Endothelial cell (in vitro differentiated cells): ENCODE data around the gene PCED1B. TPM values are rescaled to one million over a fixed set of nuclear protein-coding genes. Genes with fewer than 3 reads are reported as not detected.

Experiments used
- DNase-seq: peaks from one replicate; pipeline ENCODE4 v3.0.0; 2021; ENCODE audit warnings: low spot score
- H3K27ac Mint-ChIP-seq: one replicate; pipeline ENCODE4 v1.8.0; 2021; ENCODE audit warnings: mixed read lengths, inconsistent platforms; ENCODE audit not compliant: unreplicated experiment
- H3K27me3 Mint-ChIP-seq: one replicate; pipeline ENCODE4 v1.8.0; 2021; ENCODE audit warnings: mild to moderate bottlenecking, moderate library complexity, mixed read lengths, inconsistent platforms; ENCODE audit not compliant: unreplicated experiment
- H3K36me3 Mint-ChIP-seq: one replicate; pipeline ENCODE4 v1.8.0; 2021; ENCODE audit warnings: mild to moderate bottlenecking, low read depth, mixed read lengths, inconsistent platforms; ENCODE audit not compliant: unreplicated experiment
- H3K4me1 Mint-ChIP-seq: one replicate; pipeline ENCODE4 v1.8.0; 2021; ENCODE audit warnings: mild to moderate bottlenecking, mixed read lengths, inconsistent platforms; ENCODE audit not compliant: unreplicated experiment
- H3K4me3 Mint-ChIP-seq: one replicate; pipeline ENCODE4 v1.8.0; 2021; ENCODE audit warnings: mild to moderate bottlenecking, mixed read lengths, inconsistent platforms; ENCODE audit not compliant: unreplicated experiment
- H3K9me3 Mint-ChIP-seq: one replicate; pipeline ENCODE4 v1.8.0; 2021; ENCODE audit warnings: mixed read lengths, inconsistent platforms; ENCODE audit not compliant: unreplicated experiment
- CTCF ChIP-seq: fragments of 200-600 bp; sonication (generic); IDR thresholded peaks from one replicate; pipeline ENCODE4 v1.5.0; 2021; ENCODE audit warnings: antibody characterized with exemption; ENCODE audit not compliant: unreplicated experiment
- total RNA-seq: library from RNA; stranded (reverse); fragmentation: NEBNext Ultra II Directional; extraction: Animal tissue kit (Norgen Biotek cat#: 25700); gene quantifications from one replicate; pipeline ENCODE4 v1.2.1, GENCODE V29; 2021; ENCODE audit not compliant: unreplicated experiment

PCED1B gene
- total RNA-seq, 1 donor from 2014 or later = 9.7 TPM

- Mint-ChIP-seq H3K27ac (no peak overlapping the region), H3K4me1 (peaks cover 42% of the 10 kb centered on the region), H3K36me3 (no peaks in the 10 kb centered on the region), H3K27me3 (peaks cover 7% of the 10 kb centered on the region), H3K4me3 (peak overlapping the region; percentile 97), H3K9me3 (no peaks in the 10 kb centered on the region)
- TF ChIP-seq CTCF = no peak
- DNase-seq = no peak
Observed at GRCh38 chr12:47078086-47078395, 1.4 kb upstream of the PCED1B start.

- Mint-ChIP-seq H3K9me3 (no peaks in the 10 kb centered on the region), H3K4me3 (peak overlapping the region; percentile 97), H3K36me3 (no peaks in the 10 kb centered on the region), H3K27ac (peak overlapping the region; percentile 95), H3K4me1 (peaks cover 50% of the 10 kb centered on the region), H3K27me3 (peaks cover 7% of the 10 kb centered on the region)
- TF ChIP-seq CTCF = no peak
- peak; percentile 23 for DNase-seq
Observed at GRCh38 chr12:47078733-47079467, 521 bp upstream of the PCED1B start.

GRCh38 chr12:47079981-47080724, 732 bp downstream of the PCED1B start:
- peak; percentile 62 for DNase-seq

GRCh38 chr12:47080725-47081502, 1.5 kb downstream of the PCED1B start:
- no peak for TF ChIP-seq CTCF
- H3K9me3 Mint-ChIP-seq = no peaks in the 10 kb centered on the region
- H3K4me3 Mint-ChIP-seq = peak overlapping the region; percentile 92
- peak overlapping the region; percentile 94 for H3K27ac Mint-ChIP-seq
- DNase-seq = peak; percentile 50
- peaks cover 67% of the 10 kb centered on the region for H3K4me1 Mint-ChIP-seq
- no peaks in the 10 kb centered on the region for H3K36me3 Mint-ChIP-seq
- H3K27me3 Mint-ChIP-seq = peaks cover 7% of the 10 kb centered on the region

More at GRCh38 chr12:47079981-47080724, 732 bp downstream of the PCED1B start:
- no peaks in the 10 kb centered on the region for H3K36me3 Mint-ChIP-seq
- peaks cover 61% of the 10 kb centered on the region for H3K4me1 Mint-ChIP-seq
- TF ChIP-seq CTCF = no peak
- H3K4me3 Mint-ChIP-seq = peak overlapping the region; percentile 92
- H3K27ac Mint-ChIP-seq = peak overlapping the region; percentile 94
- no peaks in the 10 kb centered on the region for H3K9me3 Mint-ChIP-seq
- peaks cover 7% of the 10 kb centered on the region for H3K27me3 Mint-ChIP-seq
